Esophagus muscularis mucosa (tissue), 4 donors: ENCODE measurements around the gene ARRDC4.

Source experiments
- CTCF ChIP-seq, 3 experiments: fragments of 200-600 bp in 2 of 3; fragments of 450-650 bp in 1 of 3; sonication (generic) in 2 of 3; IDR thresholded peaks; one replicate each; pipeline ENCODE4 v1.5.1; 2017 to 2019; ENCODE audit warnings: antibody characterized with exemption in 3 of 3, mild to moderate bottlenecking in 2 of 3, moderate library complexity in 1 of 3
- EP300 ChIP-seq: sonication (generic); formaldehyde crosslinking; IDR thresholded peaks from one replicate; pipeline ENCODE4 v1.6.1; 2017; ENCODE audit warnings: antibody characterized with exemption
- POLR2A ChIP-seq: fragments of 450-650 bp; IDR thresholded peaks from one replicate; pipeline ENCODE4 v1.6.1; 2017; ENCODE audit warnings: antibody characterized with exemption, moderate library complexity, mild to moderate bottlenecking, low read depth

DNA sequence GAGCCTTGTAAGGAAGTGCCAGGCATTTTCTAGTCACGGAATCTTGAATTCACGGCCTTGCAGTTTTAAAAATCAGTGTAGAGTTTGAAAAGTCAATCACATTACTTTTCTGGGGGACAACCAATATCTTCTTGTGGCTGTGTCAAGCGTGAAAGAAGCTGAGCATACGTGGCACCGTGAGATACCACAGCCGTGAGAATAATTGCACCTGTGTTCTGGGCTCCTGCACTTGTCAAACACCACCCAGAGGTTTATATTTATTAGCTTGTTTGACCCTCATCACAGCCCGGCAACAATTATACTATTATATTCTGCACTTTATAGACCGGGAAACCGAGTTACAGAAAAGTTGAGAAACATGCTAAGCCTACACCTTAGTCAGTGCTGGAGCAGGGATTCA, 45.2 kb downstream of the ARRDC4 start:
- TF ChIP-seq CTCF (IDR thresholded peaks at IDR 0.05), result no peak
- TF ChIP-seq POLR2A, result no peak
- no peak for TF ChIP-seq EP300
